ENCODE measurements around the gene CCDC34.

- TF ChIP-seq EZH2phosphoT487 (IDR thresholded peaks at IDR 0.05; ENCODE audit: unreplicated experiment) (no peak), EZH2 (IDR thresholded peaks at IDR 0.05; ENCODE audit: low read depth, unreplicated experiment) (no peak)
Observed at GRCh38 chr11:27373392-27373791, 10.4 kb upstream of the CCDC34 start.

Data from GM23338 (cell line).